Ovary (tissue), 3 donors: ENCODE results near the gene C5AR2.

Source experiments
- EP300 ChIP-seq: sonication (generic); formaldehyde crosslinking; IDR thresholded peaks from one replicate; pipeline ENCODE4 v1.6.1; 2017; ENCODE audit warnings: antibody characterized with exemption
- POLR2A ChIP-seq: fragments of 450-650 bp; IDR thresholded peaks from one replicate; pipeline ENCODE4 v1.6.1; 2017; ENCODE audit warnings: antibody characterized with exemption, mild to moderate bottlenecking, moderate library complexity
- TF ChIP-seq, protein P1 (sequence below), 3 donors: fragments of 450-650 bp in 2 of 3; fragments of 200-600 bp in 1 of 3; IDR thresholded peaks; one replicate each; pipeline versions ENCODE4 v1.5.1 to v1.8.0; 2016 to 2022; ENCODE audit warnings: antibody characterized with exemption in 3 of 3, mild to moderate bottlenecking in 1 of 3
- donor health status: DM: no; HTN: no; CAD: no.

DNA sequence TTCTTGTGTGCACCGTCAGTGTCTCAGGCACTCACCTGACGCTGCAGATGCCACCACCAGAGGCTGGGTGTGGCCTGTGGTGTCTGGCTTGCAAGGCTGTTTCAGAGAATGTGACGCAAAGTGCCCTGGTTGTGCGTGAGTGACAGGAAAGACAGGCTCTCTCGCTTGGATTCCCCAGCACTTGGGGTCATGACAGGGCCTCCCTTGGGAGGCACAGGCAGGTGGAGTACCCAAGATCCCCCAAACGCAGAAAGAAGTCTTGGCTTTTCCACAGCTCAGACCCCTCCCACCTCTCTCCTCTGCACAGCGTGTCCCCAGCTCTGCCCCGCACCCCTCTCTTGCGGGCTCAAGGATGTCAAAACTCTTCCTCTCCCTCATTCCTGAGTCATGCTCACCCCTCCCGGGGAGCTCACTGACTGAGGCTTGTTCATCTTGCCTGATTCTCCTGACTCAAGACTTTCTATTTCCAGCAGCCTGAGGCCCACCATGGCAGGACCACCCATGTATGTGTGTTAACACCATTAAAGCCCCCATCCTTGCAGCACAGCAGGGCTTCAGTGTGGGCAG lies 38.2 kb downstream of the C5AR2 start:
- TF ChIP-seq, protein P1, sequence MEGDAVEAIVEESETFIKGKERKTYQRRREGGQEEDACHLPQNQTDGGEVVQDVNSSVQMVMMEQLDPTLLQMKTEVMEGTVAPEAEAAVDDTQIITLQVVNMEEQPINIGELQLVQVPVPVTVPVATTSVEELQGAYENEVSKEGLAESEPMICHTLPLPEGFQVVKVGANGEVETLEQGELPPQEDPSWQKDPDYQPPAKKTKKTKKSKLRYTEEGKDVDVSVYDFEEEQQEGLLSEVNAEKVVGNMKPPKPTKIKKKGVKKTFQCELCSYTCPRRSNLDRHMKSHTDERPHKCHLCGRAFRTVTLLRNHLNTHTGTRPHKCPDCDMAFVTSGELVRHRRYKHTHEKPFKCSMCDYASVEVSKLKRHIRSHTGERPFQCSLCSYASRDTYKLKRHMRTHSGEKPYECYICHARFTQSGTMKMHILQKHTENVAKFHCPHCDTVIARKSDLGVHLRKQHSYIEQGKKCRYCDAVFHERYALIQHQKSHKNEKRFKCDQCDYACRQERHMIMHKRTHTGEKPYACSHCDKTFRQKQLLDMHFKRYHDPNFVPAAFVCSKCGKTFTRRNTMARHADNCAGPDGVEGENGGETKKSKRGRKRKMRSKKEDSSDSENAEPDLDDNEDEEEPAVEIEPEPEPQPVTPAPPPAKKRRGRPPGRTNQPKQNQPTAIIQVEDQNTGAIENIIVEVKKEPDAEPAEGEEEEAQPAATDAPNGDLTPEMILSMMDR (IDR thresholded peaks at IDR 0.05) = no peak
- TF ChIP-seq POLR2A = no peak
- TF ChIP-seq EP300 = no peak
